ENCODE results near the gene VPS51. TPM values are rescaled to one million over a fixed set of nuclear protein-coding genes. Genes with fewer than 3 reads are reported as not detected.
A peak's percentile ranks its signal among the peaks of the same experiment; 100 is the strongest.

The VPS51 gene
- total and polyA plus RNA-seq, 2 of the 13 experiments (the other 11 are each of a cell fraction or from before 2014, with no cell fraction given) = 76.3 to 90.6 TPM

DNA sequence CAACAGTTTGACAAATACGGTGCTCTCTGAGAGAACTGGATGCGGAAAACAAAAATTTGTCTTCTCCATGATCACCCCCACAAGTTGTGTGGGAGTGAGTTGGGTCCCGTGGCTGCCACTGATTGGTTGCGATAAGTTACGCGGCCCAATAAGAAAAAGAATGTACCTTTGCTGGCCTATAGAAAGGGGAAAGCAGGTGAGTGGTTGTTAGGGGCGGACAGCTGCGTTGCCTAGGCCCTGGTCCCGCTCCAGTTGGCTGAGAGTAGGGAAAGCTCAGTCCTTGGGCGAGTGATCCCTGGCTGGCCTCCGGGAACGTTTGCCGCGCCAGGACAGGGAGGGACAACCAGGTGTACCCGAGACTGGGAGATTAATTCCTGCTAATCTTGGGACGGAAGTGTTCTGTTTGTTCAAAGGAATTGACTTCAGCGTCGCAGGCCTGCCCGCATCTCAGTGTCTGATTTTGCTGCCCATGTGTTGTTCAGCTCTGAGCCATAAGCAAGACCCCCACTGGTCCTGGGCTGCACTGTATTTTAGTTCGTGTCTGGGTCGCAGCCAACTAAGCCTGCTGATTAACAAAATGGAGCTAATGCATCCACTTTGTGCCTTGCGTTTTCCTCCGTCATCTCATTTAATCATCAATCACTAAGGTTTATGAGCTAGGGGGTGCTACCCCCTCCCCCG is 39.1 kb downstream of the VPS51 start (continued):
- TF ChIP-seq, protein P1, sequence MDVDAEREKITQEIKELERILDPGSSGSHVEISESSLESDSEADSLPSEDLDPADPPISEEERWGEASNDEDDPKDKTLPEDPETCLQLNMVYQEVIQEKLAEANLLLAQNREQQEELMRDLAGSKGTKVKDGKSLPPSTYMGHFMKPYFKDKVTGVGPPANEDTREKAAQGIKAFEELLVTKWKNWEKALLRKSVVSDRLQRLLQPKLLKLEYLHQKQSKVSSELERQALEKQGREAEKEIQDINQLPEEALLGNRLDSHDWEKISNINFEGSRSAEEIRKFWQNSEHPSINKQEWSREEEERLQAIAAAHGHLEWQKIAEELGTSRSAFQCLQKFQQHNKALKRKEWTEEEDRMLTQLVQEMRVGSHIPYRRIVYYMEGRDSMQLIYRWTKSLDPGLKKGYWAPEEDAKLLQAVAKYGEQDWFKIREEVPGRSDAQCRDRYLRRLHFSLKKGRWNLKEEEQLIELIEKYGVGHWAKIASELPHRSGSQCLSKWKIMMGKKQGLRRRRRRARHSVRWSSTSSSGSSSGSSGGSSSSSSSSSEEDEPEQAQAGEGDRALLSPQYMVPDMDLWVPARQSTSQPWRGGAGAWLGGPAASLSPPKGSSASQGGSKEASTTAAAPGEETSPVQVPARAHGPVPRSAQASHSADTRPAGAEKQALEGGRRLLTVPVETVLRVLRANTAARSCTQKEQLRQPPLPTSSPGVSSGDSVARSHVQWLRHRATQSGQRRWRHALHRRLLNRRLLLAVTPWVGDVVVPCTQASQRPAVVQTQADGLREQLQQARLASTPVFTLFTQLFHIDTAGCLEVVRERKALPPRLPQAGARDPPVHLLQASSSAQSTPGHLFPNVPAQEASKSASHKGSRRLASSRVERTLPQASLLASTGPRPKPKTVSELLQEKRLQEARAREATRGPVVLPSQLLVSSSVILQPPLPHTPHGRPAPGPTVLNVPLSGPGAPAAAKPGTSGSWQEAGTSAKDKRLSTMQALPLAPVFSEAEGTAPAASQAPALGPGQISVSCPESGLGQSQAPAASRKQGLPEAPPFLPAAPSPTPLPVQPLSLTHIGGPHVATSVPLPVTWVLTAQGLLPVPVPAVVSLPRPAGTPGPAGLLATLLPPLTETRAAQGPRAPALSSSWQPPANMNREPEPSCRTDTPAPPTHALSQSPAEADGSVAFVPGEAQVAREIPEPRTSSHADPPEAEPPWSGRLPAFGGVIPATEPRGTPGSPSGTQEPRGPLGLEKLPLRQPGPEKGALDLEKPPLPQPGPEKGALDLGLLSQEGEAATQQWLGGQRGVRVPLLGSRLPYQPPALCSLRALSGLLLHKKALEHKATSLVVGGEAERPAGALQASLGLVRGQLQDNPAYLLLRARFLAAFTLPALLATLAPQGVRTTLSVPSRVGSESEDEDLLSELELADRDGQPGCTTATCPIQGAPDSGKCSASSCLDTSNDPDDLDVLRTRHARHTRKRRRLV (CRISPR knock-in tag; IDR thresholded peaks at IDR 0.05) = no peak
- TF ChIP-seq ARNT2 (CRISPR knock-in tag; IDR thresholded peaks at IDR 0.05; ENCODE audit: low read depth) (no peak), MTF1 (CRISPR knock-in tag; IDR thresholded peaks at IDR 0.05) (no peak; the same call in 1 of the 2 replicates), ZSCAN20 (CRISPR knock-in tag; IDR thresholded peaks at IDR 0.05; ENCODE audit: borderline replicate concordance) (no peak), ZNF614 (CRISPR knock-in tag; IDR thresholded peaks at IDR 0.05; ENCODE audit: borderline replicate concordance) (0 out of 2 replicates have a peak, but pooled peaks have one; percentile 18), DPF2 (CRISPR knock-in tag; IDR thresholded peaks at IDR 0.05; ENCODE audit: borderline replicate concordance, low read depth) (no peak), PHB2 (IDR thresholded peaks at IDR 0.05; ENCODE audit: partially characterized antibody) (no peak), ZNF552 (CRISPR knock-in tag; IDR thresholded peaks at IDR 0.05; ENCODE audit: borderline replicate concordance) (no peak), NFRKB (IDR thresholded peaks at IDR 0.05) (no peak), NCOA1 (CRISPR knock-in tag; IDR thresholded peaks at IDR 0.05) (no peak)
- TF ChIP-seq, protein P2, sequence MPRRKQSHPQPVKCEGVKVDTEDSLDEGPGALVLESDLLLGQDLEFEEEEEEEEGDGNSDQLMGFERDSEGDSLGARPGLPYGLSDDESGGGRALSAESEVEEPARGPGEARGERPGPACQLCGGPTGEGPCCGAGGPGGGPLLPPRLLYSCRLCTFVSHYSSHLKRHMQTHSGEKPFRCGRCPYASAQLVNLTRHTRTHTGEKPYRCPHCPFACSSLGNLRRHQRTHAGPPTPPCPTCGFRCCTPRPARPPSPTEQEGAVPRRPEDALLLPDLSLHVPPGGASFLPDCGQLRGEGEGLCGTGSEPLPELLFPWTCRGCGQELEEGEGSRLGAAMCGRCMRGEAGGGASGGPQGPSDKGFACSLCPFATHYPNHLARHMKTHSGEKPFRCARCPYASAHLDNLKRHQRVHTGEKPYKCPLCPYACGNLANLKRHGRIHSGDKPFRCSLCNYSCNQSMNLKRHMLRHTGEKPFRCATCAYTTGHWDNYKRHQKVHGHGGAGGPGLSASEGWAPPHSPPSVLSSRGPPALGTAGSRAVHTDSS (CRISPR knock-in tag; conservative IDR thresholded peaks at IDR 0.05) = no peak
- TF ChIP-seq, protein P3, sequence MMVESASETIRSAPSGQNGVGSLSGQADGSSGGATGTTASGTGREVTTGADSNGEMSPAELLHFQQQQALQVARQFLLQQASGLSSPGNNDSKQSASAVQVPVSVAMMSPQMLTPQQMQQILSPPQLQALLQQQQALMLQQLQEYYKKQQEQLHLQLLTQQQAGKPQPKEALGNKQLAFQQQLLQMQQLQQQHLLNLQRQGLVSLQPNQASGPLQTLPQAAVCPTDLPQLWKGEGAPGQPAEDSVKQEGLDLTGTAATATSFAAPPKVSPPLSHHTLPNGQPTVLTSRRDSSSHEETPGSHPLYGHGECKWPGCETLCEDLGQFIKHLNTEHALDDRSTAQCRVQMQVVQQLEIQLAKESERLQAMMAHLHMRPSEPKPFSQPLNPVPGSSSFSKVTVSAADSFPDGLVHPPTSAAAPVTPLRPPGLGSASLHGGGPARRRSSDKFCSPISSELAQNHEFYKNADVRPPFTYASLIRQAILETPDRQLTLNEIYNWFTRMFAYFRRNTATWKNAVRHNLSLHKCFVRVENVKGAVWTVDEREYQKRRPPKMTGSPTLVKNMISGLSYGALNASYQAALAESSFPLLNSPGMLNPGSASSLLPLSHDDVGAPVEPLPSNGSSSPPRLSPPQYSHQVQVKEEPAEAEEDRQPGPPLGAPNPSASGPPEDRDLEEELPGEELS (CRISPR knock-in tag; IDR thresholded peaks at IDR 0.05) = peak; percentile 5; the same call in 1 of the 2 replicates
